Neutrophil (primary cell): ENCODE data around the gene UBE2O.
A peak's percentile ranks its signal among the peaks of the same experiment; 100 is the strongest.

ENCODE experiments used
- H3K27ac ChIP-seq: fragments of 200-600 bp; sonication (generic); 2 replicates; pipeline ENCODE4 v1.5.1; 2016; ENCODE audit warnings: mild to moderate bottlenecking, moderate library complexity
- H3K27me3 ChIP-seq: fragments of 200-600 bp; sonication (generic); 2 replicates; pipeline ENCODE4 v1.6.0; 2016; ENCODE audit warnings: mild to moderate bottlenecking
- H3K36me3 ChIP-seq: fragments of 200-600 bp; sonication (generic); 2 replicates; pipeline ENCODE4 v1.5.1; 2017
- H3K4me1 ChIP-seq, 2 experiments: fragments of 200-600 bp in 1 of 2; sonication (generic) in 1 of 2; 1 replicate in 1 of 2; 2 replicates in 1 of 2; pipeline versions ENCODE4 v1.5.1 to v1.6.1; 2013 to 2016; ENCODE audit warnings: low read depth in 1 of 2, low read length in 1 of 2, mild to moderate bottlenecking in 1 of 2, moderate library complexity in 1 of 2; ENCODE audit not compliant: control insufficient read depth in 1 of 2, insufficient read depth in 1 of 2
- H3K4me3 ChIP-seq, 2 experiments: fragments of 200-600 bp in 1 of 2; sonication (generic) in 1 of 2; 1 replicate in 1 of 2; 2 replicates in 1 of 2; pipeline ENCODE4 v1.5.1; 2013 to 2016; ENCODE audit warnings: low read depth in 1 of 2, low read length in 1 of 2, mild to moderate bottlenecking in 1 of 2, moderate library complexity in 1 of 2
- H3K9me3 ChIP-seq: fragments of 200-600 bp; sonication (generic); 2 replicates; pipeline ENCODE4 v1.5.1; 2016
- CTCF ChIP-seq: fragments of 200-600 bp; sonication (generic); IDR thresholded peaks from 2 replicates; pipeline ENCODE4 v1.5.1; 2016; ENCODE audit warnings: antibody characterized with exemption

Gene UBE2O

GRCh38 chr17:76382803-76383545 is 70.0 kb downstream of the UBE2O start:
- Histone ChIP-seq H3K27ac (peak overlapping the region; percentile 51), H3K4me1 (peaks cover 43 to 44% of the 10 kb centered on the region in 2 experiments)

GRCh38 chr17:76382351-76382802 is 70.6 kb downstream of the UBE2O start:
- Histone ChIP-seq H3K9me3 (no peaks in the 10 kb centered on the region), H3K4me3 (peak overlapping the region; percentile 78 to 86), H3K4me1 (peaks cover 43 to 44% of the 10 kb centered on the region in 2 experiments), H3K36me3 (no peaks in the 10 kb centered on the region), H3K27me3 (peaks cover 60% of the 10 kb centered on the region), H3K27ac (peak overlapping the region; percentile 51)
- TF ChIP-seq CTCF, result no peak

More at GRCh38 chr17:76382803-76383545, 70.0 kb downstream of the UBE2O start:
- peaks cover 60% of the 10 kb centered on the region for H3K27me3 ChIP-seq
- TF ChIP-seq CTCF, result no peak
- no peaks in the 10 kb centered on the region for H3K9me3 ChIP-seq
- H3K4me3 ChIP-seq, result peak overlapping the region; percentile 78 to 86
- H3K36me3 ChIP-seq, result no peaks in the 10 kb centered on the region

GRCh38 chr17:76381633-76382350 is 71.2 kb downstream of the UBE2O start:
- H3K27ac ChIP-seq, result peak overlapping the region; percentile 25
- peaks cover 56% of the 10 kb centered on the region for H3K27me3 ChIP-seq
- TF ChIP-seq CTCF, result no peak
- H3K4me3 ChIP-seq, result peak overlapping the region in 1 of 2 experiments; percentile 86
- peaks cover 43 to 44% of the 10 kb centered on the region in 2 experiments for H3K4me1 ChIP-seq
- H3K36me3 ChIP-seq, result no peaks in the 10 kb centered on the region
- H3K9me3 ChIP-seq, result no peaks in the 10 kb centered on the region

GRCh38 chr17:76379646-76380376 is 73.1 kb downstream of the UBE2O start:
- TF ChIP-seq CTCF, result no peak
- Histone ChIP-seq H3K9me3 (no peaks in the 10 kb centered on the region), H3K4me1 (peaks cover 29% of the 10 kb centered on the region in 2 experiments)

GRCh38 chr17:76379275-76379641 is 73.7 kb downstream of the UBE2O start:
- no peak for TF ChIP-seq CTCF
- Histone ChIP-seq H3K4me1 (peaks cover 25 to 26% of the 10 kb centered on the region in 2 experiments), H3K4me3 (no peak overlapping the region), H3K9me3 (no peaks in the 10 kb centered on the region), H3K27me3 (peaks cover 35% of the 10 kb centered on the region), H3K36me3 (no peaks in the 10 kb centered on the region), H3K27ac (no peak overlapping the region)

More at GRCh38 chr17:76379646-76380376, 73.1 kb downstream of the UBE2O start:
- Histone ChIP-seq H3K27ac (no peak overlapping the region), H3K4me3 (no peak overlapping the region), H3K27me3 (peaks cover 40% of the 10 kb centered on the region), H3K36me3 (no peaks in the 10 kb centered on the region)
